HL-60/S4 treated with retinoic acid at 250 ng/mL for 4 days and 3 days (cell line): ENCODE results near the gene VWA3A.
"Not testable (repeated sequence)": the region's sequence is repeated elsewhere in the genome, so short reads cannot be mapped to it uniquely, and the experiment has no call there.

ENCODE experiments used
- in situ Hi-C: fragments of 300-500 bp; cut with MboI; formaldehyde crosslinking; loops from 2 replicates; pipeline ENCODE4 v1.7.0; 2022; ENCODE audit warnings: low sequenced_read_pairs

VWA3A gene

DNA sequence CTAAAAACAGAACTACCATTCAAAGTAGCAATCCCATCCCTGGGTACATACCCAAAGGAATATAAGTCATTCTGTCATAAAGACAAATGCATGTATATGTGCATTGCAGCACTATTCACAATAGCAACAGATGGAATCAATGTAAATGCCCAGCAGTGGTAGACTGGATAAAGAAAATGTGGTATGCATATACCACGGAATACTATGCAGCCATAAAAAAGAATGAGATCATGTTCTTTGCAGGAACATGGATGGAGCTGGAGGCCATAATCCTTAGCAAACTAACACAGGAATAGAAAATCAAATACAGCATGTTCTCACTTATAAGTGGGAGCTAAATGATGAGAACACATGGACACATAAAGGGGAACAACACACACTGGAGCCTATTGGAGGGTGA is 36.2 kb downstream of the VWA3A start:
- in situ Hi-C loops, result not testable (repeated sequence)

DNA sequence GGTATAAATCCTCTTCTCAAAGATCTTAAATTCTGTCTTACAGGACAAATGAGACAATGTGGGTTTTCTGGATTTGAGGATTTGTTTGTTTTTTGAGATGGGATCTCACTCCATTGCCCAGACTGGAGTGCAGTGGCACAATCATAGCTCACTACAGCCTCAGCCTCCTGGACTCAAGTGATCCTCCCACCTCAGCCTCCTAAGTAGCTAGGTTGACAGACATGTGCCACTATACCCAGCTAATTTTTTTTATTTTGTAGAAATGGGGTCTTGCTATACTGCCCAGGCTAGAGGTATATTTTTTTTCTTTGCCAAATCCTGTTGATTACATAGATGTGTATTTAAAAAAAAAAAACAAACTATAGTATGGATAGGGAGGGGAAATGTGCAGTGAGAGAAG is 38.2 kb downstream of the VWA3A start:
- in situ Hi-C loops, result no loop called here

DNA sequence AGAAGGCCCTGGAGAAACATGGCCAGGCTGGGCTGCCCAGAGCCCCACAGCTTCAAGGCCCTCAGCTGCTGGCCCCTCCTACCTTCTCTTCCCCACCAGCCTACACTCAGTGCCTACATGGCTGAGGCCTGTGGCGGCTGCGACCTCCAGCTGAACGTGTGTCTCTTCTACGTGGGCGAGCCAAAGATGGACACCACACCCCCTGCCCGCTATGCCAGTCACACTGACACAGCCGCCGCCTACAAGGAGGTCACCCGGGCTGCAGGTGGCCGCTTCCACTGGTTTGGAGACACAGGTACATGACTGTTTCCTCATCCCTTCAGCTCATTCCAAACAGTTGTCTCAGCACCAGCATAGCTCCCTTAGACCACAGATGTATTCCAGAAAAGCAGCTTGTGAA is 40.5 kb downstream of the VWA3A start:
- in situ Hi-C loops, result no loop called here

DNA sequence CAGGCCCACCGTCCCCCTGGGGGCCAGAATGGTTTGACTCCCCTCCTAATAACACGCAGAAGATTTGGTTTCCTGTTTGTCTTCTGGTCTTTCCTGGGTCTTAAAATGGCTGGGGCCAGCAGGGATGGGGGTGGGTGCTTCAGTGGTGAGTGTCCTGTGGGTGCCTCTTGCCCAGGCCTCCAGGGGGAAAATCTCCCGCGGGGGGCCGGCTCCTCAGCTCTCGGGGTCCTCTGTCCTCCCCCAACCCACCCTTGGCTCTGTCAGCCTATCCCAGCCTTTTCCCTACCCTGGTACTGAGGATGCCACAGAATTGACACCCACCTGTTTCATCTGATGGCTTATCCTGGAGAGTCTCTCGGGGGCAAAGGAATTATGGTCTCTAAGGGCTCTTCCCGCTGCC is 46.1 kb downstream of the VWA3A start:
- in situ Hi-C loops, result no loop called here

DNA sequence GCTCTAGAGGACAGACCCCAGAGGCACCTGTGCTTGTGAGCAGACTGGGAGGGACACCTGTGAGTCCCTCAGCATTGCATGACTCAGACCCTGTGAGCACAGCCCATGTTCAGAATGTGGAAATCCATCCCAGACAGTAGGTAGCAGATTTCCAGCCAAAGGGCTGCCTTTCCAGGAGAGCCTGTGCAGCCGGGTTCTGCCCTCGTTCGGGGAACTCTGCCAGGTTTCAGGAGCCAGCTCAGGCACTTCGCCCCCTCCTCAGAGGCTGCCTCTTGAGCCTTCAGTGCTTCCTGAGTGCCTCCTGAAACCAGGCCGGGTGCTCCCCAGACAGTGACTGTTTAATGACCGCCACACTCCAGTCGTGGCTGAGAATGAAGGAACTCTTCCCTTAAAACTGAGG is 46.7 kb downstream of the VWA3A start:
- in situ Hi-C loops, result no loop called here

DNA sequence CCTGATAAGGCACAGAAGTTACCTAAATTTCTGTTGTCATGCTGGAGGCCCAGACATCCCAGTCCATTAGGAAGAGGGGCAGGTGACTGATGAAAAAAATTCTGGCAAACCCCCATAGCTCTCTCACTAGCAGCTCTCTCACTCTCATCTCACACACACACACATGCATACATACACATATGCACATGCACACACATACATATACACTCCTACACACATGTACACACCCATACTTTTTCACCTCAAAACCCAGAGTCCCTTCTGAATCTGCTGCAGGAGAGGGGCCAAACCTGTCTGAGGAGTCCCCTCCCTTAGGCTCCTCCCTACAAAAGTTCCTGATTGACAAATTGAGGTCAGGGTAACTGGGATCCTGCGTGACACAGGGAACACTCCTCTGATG is 47.4 kb downstream of the VWA3A start:
- in situ Hi-C loops, result no loop called here

DNA sequence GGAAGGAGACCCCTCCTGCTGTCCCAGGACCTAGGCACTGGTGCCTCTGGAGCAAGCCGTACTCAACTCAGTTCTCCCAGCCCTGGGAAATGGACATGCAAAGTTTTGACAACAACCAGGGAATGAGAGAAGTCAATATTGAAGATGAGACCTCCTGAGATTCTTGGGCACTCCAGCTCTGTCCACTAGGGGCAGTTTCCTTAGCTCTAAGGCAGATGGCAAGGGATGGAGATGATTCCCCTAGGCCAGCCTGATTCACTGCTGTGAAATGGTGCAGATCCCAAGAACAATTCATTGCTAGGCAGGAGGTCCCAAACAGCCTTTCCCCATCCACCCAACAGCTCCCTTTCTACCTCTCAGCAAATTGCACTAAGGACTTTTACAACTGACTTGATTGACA is 49.4 kb downstream of the VWA3A start:
- in situ Hi-C loops, result no loop called here

DNA sequence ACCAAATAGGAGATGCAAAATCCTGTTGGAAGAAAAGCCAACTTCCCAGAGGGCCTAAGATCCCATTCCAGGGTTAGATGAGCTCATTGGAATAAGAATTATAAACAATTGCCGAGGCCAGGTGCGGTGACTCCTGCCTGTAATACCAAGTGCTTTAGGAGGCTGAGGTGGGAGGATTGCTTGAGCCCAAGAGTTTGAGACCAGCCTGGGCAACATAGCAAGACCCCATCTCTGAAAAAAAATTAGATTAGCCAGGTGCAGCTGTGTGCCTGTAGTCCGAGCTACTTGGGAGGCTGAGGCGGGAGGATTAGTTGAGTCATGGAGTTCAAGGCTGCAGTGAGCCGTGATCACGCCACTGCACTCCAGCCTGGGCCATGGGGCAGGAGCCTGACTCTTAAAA is 52.2 kb downstream of the VWA3A start:
- in situ Hi-C loops, result no loop called here

DNA sequence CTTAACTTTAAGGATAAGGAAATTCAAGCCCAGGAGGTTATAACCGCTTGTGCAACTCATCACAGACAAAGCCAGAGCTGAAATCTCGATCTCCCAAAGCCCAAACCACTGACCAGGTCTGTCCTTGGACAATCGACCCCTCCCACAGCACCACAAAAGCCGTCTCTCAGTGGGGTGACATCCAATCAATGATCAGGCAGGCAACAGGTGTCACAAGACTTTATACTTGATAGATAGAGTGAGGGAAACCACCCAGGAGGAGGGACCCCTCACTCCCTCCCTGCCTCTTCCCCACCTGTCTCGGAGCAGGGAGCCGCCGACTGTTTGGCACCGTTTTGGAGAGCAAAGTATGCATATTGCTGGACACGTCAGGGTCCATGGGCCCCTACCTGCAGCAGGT is 55.5 kb downstream of the VWA3A start:
- in situ Hi-C loops, result no loop called here

DNA sequence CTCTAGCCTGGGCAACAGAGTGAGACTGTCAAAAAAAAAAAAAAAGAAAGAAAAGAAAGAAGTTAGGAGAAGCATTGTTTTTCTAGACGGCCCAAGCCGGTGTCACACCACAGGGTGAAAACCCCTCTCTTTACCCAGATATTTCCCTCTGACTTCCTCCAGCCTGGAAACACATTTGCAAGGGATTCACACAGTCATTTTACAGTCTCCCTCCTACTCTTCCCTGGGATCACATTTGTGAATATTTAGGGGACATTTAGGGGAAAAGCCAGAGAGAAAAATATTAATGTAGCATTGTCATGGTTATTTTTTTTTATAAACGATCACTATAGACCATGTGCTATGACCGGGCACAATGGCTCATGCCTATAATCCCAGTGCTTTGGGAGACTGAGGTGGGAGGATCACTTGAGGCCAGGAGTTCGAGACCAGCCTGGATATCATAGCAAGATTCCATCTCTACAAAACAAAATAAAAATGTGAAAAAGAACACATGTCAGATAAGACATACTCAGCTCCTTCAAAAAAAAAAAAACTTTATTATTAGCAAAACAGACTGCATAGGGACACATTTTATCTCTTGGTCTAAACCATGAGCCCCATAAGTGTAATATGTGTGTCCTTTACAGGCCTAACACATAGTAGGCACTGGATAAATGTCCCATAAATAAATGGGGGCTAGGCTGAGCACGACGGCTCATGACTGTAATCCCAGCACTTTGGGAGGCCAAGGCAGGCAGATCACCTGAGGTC is 59.1 kb downstream of the VWA3A start:
- in situ Hi-C loops, result no loop called here

DNA sequence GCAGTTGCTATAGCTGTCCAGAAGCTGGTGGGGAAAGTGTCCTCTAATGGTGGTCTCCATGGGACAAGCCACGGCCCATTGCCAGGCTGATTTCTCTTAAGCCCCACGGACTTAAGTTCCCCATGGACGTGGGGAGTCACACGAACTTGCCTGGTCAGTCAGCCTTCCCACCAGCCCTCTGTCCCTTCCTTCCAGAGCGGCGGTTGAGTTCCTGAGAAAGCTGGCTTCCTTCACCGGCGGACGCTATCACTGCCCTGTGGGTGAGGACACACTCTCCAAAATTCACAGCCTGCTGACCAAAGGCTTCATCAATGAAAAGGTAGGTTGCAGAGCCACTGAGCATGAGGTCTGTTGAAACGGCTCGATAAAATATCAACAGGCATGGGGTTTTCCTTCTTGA is 60.0 kb downstream of the VWA3A start:
- in situ Hi-C loops, result no loop called here

DNA sequence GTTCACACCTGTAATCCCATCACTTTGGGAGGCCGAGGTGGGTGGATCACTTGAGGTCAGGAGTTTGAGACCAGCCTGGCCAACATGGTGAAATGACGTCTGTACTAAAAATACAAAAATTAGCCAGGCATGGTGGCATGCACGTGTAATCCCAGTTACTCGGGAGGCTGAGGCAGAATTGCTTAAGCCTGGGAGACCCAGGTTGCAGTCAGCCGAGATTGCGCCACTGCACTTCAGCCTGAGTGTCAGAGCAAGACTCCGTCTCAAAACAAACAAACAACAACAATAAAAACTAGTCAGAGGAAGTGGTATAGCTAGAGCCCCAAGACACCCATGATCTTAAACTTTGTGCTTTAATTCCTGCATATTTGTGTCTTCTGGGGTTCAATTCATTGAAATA is 60.7 kb downstream of the VWA3A start:
- in situ Hi-C loops, result not testable (repeated sequence)

DNA sequence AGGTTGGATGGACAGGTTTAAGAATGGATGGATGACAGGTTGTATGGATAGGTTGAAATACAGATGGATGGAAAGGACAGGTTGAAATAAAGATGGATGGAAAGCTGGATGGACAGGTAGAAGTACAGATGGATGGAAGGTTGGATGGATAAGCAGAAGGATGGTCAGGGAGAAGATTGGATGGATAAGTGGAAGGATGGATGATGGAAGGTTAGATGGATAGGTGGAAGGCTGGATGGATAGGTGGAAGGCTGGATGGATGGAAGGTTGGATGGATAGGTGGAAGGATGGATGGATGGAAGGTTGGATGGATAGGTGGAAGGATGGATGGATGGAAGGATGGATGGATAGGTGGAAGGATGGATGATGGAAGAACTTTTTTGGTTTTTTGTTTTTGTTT is 69.1 kb downstream of the VWA3A start:
- in situ Hi-C loops, result no loop called here

DNA sequence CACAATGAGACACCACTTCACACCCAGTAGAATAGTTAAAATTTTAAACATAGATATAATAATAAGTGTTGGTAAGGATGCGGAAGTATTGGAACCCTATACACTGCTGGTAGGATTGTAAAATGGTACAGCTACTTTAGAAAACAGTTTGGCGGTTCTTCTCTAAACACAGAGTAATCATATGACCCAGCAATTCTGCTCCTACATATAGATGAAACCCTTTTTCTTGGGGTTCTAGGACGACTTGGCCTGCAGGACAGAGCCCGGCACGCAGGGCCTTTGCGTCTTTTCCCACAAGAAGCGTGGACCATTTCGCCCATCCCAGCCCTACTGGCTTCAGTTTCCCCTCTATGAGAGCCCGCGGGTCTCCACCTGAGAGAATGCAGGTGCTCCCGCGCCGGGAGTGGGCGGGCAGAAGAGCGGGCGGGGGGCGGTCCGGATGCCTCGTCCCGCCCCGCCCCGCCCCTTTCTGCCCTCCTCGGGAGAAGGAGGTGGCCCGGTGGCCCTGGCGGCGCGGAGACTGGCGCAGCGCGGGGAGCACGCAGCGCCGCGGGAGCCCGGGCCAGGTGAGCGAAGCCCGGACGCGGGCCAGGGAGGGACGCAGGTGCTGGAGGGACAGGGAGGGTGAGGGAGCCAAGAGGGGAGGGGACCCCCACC is 69.8 kb downstream of the VWA3A start, which contains the start of gene SDR42E2:
Gene SDR42E2 (plus strand): TSS at position 508 of the 657 bp plus-strand sequence. CDS start 3,077 bp downstream, outside the sequence.
- in situ Hi-C loops, result no loop called here

DNA sequence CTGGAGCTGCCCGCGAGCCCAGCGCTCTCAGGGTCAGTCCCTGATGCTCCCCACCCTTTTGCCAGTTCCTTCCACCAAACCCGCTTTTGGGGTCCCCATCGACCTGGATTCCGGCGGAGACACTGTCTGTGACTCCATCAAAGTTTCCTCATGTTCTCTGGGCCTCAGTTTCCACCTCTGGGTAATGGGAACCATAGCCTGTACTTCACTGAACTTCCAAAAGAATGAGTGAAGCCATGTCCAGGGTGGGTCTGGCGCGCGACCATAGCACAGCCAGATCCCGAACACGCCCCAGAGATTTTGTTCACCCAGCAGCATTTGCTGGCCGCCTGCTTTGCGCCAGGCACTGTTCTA is 70.3 kb downstream of the VWA3A start:
- in situ Hi-C loops, result no loop called here

DNA sequence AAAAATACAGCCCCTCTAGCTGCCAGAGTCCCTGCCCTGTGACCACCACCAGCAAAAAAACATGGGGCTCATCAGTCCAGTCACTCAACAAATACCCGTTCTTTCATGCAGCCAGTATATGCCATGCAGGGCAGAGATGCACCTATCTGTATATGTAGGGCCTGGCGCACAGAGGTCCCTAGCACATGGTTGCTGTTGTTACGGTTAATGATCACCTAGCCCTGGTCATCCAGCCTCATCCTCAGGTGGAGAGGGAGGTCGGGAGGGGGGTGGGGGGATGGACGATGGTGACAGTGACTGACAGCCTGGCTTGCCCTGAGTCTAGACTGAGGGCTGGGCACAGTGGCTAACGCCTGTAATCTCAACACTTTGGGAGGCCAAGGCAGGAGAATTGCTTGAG is 71.5 kb downstream of the VWA3A start:
- in situ Hi-C loops, result no loop called here

DNA sequence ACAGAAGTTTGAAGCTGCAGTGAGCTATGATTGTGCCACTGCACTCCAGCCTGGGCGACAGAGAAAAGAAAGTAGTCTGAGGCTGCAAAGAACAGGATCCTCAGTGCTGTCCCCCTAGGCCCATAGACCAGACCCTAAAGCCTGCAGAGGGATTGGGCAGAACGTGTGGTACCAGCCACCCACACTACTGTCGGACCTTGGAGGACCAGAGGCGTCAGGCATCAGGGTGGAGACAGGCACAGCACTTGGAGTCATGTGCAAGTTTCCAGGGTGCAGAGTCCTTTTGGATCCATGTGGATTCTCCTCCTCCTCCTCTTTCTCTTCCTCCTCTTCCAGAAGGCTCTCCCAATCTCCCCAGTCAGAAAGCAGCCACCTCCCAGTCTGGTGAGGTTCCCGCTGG is 72.1 kb downstream of the VWA3A start:
- in situ Hi-C loops, result no loop called here

DNA sequence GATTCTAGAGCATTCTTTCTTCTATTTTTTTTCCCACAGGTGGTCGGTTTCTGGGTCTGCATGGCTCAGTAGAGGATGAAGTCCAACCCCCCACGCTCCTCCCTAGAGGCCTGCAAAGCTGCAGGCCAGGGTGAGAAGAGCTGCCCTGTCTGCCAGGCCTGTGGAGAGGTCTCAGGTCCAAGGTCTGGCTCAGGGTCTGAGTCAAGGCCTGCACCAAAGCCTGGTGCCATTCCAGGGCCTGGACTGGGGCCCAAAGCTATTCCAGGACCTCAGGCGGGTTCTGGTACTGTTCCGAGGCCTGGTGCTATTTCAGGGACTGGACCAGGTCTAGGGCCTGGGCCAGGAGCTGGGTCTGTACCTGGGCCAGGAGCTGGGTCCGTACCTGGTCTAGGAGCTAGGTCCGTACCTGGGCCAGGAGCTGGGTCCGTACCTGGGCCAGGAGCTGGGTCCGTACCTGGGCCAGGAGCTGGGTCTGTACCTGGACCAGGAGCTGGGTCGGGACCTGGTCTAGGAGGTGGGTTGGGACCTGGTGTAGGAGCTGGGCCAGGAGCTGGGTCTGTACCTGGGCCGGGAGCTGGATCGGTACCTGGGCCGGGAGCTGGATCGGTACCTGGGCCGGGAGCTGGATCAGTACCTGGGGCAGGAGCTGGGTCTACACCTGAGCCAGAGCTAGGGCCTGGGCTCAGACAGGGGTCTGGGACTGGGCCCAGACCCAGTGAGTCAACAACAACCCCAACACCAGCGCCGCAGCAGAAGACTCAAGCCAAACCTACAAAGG is 73.4 kb downstream of the VWA3A start:
- in situ Hi-C loops, result no loop called here

DNA sequence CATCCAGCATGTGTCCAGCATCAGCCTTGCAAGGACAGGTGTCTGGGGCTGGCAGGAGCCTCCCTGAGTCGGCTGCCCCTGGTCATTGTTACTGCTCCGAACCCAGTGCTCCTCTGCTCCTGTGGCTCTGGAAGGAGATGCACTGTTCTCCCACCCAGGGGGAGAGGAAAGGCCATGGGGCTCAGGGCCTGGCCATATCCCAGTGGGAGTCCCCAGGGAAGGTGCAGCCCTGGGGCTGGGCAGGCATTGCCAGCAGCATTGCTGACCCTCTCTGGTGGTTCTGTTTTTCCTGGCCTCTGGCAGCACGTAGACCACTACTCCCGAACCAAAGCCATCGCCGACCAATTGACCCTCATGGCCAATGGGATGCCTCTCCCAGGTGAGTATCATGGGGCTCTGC is 79.6 kb downstream of the VWA3A start:
- in situ Hi-C loops, result no loop called here

DNA sequence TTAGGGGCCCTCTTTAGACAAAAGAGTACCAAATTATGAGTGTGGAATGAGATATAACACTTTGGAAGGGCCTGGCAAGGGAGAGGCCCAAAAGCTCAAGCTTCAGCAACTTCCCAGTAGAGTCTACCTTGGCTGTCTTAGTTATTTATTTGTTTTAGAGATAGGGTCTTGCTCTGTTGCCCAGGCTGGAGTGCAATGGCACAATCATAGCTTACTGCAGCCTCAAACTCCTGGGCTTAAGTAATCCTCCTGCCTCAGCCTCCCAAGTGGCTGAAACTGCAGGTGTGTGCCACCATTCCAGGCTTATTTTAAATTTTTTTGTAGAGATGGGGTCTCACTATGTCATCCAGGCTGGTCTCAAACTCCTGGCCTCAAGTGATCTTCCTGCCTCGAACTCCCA is 80.3 kb downstream of the VWA3A start:
- in situ Hi-C loops, result not testable (repeated sequence)

DNA sequence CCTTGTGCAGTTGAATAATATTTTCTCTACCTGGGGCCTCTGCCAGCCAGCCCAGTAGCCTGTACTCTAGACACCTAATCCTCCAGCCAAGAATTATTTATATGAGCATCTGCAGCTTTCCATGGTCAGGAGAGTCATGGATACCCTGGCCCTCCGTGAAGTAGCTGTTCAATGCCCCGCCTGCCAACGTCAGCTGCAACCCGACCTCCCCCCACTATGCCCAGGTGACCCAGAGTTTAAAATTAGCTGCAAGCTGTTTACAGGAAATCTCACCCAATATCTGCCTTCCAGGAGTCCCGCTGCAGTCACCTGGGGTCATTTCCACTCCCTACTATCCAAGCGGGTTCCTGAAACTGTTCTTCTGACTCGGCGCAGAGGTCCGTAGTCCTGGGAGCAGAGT is 82.3 kb downstream of the VWA3A start:
- in situ Hi-C loops, result no loop called here
